ENCODE results near the gene CHRNA1.

DNA sequence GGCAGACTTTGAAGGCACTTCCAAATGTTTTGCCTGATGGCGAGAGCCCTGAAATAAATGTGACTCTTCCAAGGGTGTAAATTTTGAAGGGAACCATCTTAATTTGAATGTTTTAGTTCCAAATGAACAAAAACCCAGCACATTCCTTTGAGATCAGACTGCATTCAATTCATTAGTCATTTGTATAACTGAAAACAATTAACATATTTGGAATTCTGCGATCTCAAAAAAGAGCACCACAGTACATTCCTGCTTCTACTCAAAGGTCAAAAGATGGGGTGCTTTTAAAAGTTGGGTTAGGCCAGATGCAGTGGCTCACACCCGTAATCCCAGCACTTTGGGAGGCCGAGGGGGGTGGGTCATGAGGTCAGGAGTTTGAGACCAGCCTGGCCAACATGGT, 38.2 kb upstream of the CHRNA1 start:
- TF ChIP-seq POLR2AphosphoS5 (IDR thresholded peaks at IDR 0.05; ENCODE audit: low read depth, low read length) (no peak), REST (IDR thresholded peaks at IDR 0.05; ENCODE audit: low read depth, low read length) (no peak), RCOR1 (IDR thresholded peaks at IDR 0.05; ENCODE audit: low read length) (no peak), SIN3A (IDR thresholded peaks at IDR 0.05; ENCODE audit: borderline replicate concordance, low read depth, low read length) (no peak), EP300 (IDR thresholded peaks at IDR 0.05; ENCODE audit: borderline replicate concordance in 1 of 2, low read depth in 1 of 2, low read length in 1 of 2) (no peak), TAF1 (IDR thresholded peaks at IDR 0.05; ENCODE audit: borderline replicate concordance, low read depth, low read length) (no peak), EZH2phosphoT487 (IDR thresholded peaks at IDR 0.05; ENCODE audit: borderline replicate concordance, low read depth) (no peak), YY1 (IDR thresholded peaks at IDR 0.05; ENCODE audit: low read depth) (no peak), TCF12 (IDR thresholded peaks at IDR 0.05) (peak; percentile 14; the same call in 1 of the 2 replicates), ZBTB33 (IDR thresholded peaks at IDR 0.05; ENCODE audit: borderline replicate concordance, low read depth) (no peak)
- TF ChIP-seq, protein P1, sequence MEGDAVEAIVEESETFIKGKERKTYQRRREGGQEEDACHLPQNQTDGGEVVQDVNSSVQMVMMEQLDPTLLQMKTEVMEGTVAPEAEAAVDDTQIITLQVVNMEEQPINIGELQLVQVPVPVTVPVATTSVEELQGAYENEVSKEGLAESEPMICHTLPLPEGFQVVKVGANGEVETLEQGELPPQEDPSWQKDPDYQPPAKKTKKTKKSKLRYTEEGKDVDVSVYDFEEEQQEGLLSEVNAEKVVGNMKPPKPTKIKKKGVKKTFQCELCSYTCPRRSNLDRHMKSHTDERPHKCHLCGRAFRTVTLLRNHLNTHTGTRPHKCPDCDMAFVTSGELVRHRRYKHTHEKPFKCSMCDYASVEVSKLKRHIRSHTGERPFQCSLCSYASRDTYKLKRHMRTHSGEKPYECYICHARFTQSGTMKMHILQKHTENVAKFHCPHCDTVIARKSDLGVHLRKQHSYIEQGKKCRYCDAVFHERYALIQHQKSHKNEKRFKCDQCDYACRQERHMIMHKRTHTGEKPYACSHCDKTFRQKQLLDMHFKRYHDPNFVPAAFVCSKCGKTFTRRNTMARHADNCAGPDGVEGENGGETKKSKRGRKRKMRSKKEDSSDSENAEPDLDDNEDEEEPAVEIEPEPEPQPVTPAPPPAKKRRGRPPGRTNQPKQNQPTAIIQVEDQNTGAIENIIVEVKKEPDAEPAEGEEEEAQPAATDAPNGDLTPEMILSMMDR (IDR thresholded peaks at IDR 0.05) = no peak
